Nephron progenitor cell (in vitro differentiated cells): ENCODE results near the gene ADIRF.
A peak's percentile ranks its signal among the peaks of the same experiment; 100 is the strongest.
"Not testable (repeated sequence)": the region's sequence is repeated elsewhere in the genome, so short reads cannot be mapped to it uniquely, and the experiment has no call there.

Experiments
- DNase-seq: peaks from one replicate; pipeline ENCODE4 v3.0.0; 2021
- H3K27ac Mint-ChIP-seq: 2 replicates; pipeline ENCODE4 v1.8.0; 2021; ENCODE audit warnings: mild to moderate bottlenecking, moderate library complexity, mixed read lengths
- H3K27me3 Mint-ChIP-seq: 2 replicates; pipeline ENCODE4 v1.8.0; 2021; ENCODE audit warnings: mild to moderate bottlenecking, low read depth, mixed read lengths; ENCODE audit not compliant: poor library complexity
- H3K36me3 Mint-ChIP-seq: 2 replicates; pipeline ENCODE4 v1.8.0; 2021; ENCODE audit warnings: low read depth, mixed read lengths
- H3K4me1 Mint-ChIP-seq: 2 replicates; pipeline ENCODE4 v1.8.0; 2021; ENCODE audit warnings: mixed read lengths
- H3K4me3 Mint-ChIP-seq: 2 replicates; pipeline ENCODE4 v1.8.0; 2021; ENCODE audit warnings: mild to moderate bottlenecking, moderate library complexity, mixed read lengths
- H3K9me3 Mint-ChIP-seq: 2 replicates; pipeline ENCODE4 v1.8.0; 2021; ENCODE audit warnings: mild to moderate bottlenecking, moderate library complexity, mixed read lengths
- CTCF ChIP-seq: fragments of 200-600 bp; sonication (generic); IDR thresholded peaks from 2 replicates; pipeline ENCODE4 v1.5.0; 2021; ENCODE audit warnings: antibody characterized with exemption

Gene ADIRF

GRCh38 chr10:86944907-86945306, 23.4 kb upstream of the ADIRF start:
- peak overlapping the region; percentile 16 for H3K27ac Mint-ChIP-seq
- H3K36me3 Mint-ChIP-seq, result peaks cover 13% of the 10 kb centered on the region
- peaks cover 33% of the 10 kb centered on the region for H3K4me1 Mint-ChIP-seq
- DNase-seq, result no peak
- H3K9me3 Mint-ChIP-seq, result peaks cover 9% of the 10 kb centered on the region
- no peak for TF ChIP-seq CTCF
- peak overlapping the region; percentile 12 for H3K4me3 Mint-ChIP-seq
- no peaks in the 10 kb centered on the region for H3K27me3 Mint-ChIP-seq

- H3K36me3 Mint-ChIP-seq, result peaks cover 18% of the 10 kb centered on the region
- peaks cover 28% of the 10 kb centered on the region for H3K4me1 Mint-ChIP-seq
- H3K27me3 Mint-ChIP-seq, result no peaks in the 10 kb centered on the region
- no peak overlapping the region for H3K4me3 Mint-ChIP-seq
- H3K27ac Mint-ChIP-seq, result no peak overlapping the region
- H3K9me3 Mint-ChIP-seq, result peaks cover 14% of the 10 kb centered on the region
- DNase-seq, result peak; percentile 49
- peak; percentile 42 for TF ChIP-seq CTCF
Observed at GRCh38 chr10:86945361-86946212, 22.7 kb upstream of the ADIRF start.

GRCh38 chr10:86946213-86947155, 21.8 kb upstream of the ADIRF start:
- no peak for DNase-seq
- H3K4me3 Mint-ChIP-seq, result no peak overlapping the region
- H3K27ac Mint-ChIP-seq, result no peak overlapping the region
- peaks cover 28% of the 10 kb centered on the region for H3K4me1 Mint-ChIP-seq
- peaks cover 25% of the 10 kb centered on the region for H3K36me3 Mint-ChIP-seq
- no peaks in the 10 kb centered on the region for H3K27me3 Mint-ChIP-seq
- peaks cover 21% of the 10 kb centered on the region for H3K9me3 Mint-ChIP-seq
- no peak for TF ChIP-seq CTCF

GRCh38 chr10:86947806-86948205, 20.5 kb upstream of the ADIRF start:
- not testable (repeated sequence) for DNase-seq, H3K27ac Mint-ChIP-seq, H3K4me3 Mint-ChIP-seq, H3K27me3 Mint-ChIP-seq
- Mint-ChIP-seq H3K9me3 (peaks cover 35% of the 10 kb centered on the region), H3K4me1 (peaks cover 35% of the 10 kb centered on the region), H3K36me3 (peaks cover 38% of the 10 kb centered on the region)

GRCh38 chr10:86950349-86950748, 17.9 kb upstream of the ADIRF start:
- H3K4me1 Mint-ChIP-seq, result peaks cover 47% of the 10 kb centered on the region
- no peak for TF ChIP-seq CTCF
- H3K27ac Mint-ChIP-seq, result no peak overlapping the region
- no peaks in the 10 kb centered on the region for H3K27me3 Mint-ChIP-seq
- peaks cover 31% of the 10 kb centered on the region for H3K36me3 Mint-ChIP-seq
- DNase-seq, result no peak
- H3K9me3 Mint-ChIP-seq, result peaks cover 49% of the 10 kb centered on the region
- H3K4me3 Mint-ChIP-seq, result no peak overlapping the region

DNA sequence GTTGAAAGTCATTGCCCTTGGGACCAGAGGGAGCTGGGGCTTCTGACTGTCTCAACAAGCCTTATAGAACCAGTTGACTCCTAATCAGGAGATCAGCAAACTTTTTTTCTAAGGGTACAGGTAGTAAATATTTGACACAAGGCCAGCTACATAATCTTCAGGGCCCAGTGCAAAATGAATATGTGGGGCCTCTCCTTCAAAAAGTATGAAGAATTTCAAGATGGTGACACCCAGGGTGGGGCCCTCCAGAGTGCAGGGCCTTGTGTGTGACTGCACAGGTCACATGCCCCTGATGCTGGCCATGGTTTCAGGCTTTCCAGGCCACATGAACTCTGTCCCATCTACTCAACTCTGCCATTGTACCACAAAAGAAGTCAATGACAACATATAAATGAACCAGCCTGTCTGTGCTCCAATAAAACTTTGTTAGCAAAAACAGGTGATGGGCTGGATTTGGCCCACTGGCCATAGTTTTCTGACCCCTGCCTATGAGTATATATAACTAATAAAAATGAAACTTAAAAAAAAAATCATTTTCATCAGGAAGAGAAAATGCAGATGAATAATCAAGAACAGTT, 17.0 kb upstream of the ADIRF start:
- TF ChIP-seq CTCF, result no peak
- Mint-ChIP-seq H3K27ac (no peak overlapping the region), H3K4me1 (peaks cover 51% of the 10 kb centered on the region), H3K4me3 (no peak overlapping the region), H3K36me3 (peaks cover 31% of the 10 kb centered on the region), H3K27me3 (no peaks in the 10 kb centered on the region), H3K9me3 (peaks cover 49% of the 10 kb centered on the region)
- no peak for DNase-seq
